ENCODE measurements around the gene FBLN1. TPM values are rescaled to one million over a fixed set of nuclear protein-coding genes. Genes with fewer than 3 reads are reported as not detected.

The FBLN1 gene
- total RNA-seq, 4 donors from 2014 or later: 65.0 to 194 (median 136) TPM

DNA sequence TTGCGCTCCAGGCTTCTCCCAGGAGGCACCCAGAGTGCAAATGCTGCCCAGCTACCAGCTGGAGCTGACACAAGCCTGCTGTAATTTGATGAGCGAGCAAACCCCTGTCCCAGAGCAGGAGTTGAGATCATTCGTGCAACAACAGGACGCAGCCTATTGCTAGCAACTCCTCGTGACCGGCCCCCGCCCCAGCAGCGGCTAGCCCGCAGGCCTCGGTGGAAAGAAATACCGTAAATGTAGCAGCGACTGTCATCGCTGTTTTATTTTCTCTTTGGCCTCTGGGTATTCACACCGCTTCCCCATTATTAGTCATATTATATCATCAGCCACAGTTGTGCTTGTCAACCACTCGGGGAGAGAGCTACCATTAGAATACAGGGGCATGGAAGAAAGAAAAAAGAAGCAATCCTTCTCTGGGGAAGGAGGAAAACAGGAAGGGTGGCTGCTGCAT lies 109.8 kb downstream of the FBLN1 start:
- TF ChIP-seq CTCF (IDR thresholded peaks at IDR 0.05; ENCODE audit: low read depth): no peak

- TF ChIP-seq CTCF (IDR thresholded peaks at IDR 0.05; ENCODE audit: low read depth): no peak
Measured at GRCh38 chr22:45612940-45613339, 110.3 kb downstream of the FBLN1 start.

DNA sequence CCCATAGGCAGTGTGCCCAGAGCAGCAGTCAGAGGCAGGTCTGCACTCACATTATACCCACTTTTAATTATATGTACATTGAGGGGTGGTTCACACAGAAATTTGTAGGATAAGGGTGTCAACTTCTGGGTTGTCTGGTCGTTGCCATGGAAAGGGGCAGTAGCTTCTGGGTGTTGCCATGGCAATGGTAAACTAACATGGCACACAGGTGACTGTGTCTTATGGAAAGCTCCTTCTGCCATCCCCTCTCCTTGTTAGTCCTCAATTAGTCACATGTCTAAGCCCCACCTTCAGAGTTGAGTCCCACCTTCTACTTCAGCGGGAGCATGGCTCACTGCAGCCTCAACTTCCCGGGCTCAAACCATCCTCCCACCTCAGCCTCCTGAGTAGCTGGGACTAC lies 112.7 kb downstream of the FBLN1 start:
- no peak for TF ChIP-seq CTCF (IDR thresholded peaks at IDR 0.05; ENCODE audit: low read depth)

DNA sequence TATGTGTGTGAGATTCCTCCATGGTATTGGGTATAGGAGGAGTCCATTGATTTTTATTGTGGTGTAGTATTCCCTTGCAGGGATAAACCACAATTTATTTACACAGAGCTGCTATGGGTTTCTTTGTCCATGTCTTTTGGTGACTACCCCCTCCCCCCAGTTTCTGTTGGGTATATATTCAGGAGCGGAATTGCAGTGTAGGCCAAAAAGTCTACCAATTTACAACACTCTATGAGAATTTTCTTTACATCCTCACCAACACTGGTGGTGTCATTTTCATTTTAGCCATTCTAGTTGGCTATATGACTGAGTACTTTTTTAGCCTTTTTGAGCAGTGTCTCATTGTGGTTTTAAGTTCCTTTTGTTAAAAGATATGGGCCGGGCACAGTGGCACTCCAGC lies 113.7 kb downstream of the FBLN1 start:
- no peak for TF ChIP-seq CTCF (IDR thresholded peaks at IDR 0.05; ENCODE audit: low read depth)

GRCh38 chr22:45617948-45618347 lies 115.3 kb downstream of the FBLN1 start:
- TF ChIP-seq CTCF (IDR thresholded peaks at IDR 0.05; ENCODE audit: low read depth): no peak

DNA sequence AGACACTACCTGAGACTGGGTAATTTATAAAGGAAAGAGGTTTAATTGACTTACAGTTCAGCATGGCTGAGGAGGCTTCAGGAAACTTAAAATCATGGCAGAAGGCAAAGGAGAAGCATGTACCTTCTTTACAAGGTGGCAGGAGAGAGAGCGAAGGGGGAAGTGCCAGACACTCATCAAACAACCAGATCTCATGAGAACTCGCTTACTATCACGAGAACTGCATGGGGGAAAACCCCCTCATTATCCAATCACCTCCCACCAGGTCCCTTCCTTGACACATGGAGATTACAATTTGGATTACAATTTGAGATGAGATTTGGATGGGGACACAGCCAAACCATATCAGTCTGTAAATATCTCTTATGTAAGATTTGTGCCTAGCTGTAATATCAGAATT lies 118.0 kb downstream of the FBLN1 start:
- TF ChIP-seq CTCF (IDR thresholded peaks at IDR 0.05; ENCODE audit: low read depth): no peak

DNA sequence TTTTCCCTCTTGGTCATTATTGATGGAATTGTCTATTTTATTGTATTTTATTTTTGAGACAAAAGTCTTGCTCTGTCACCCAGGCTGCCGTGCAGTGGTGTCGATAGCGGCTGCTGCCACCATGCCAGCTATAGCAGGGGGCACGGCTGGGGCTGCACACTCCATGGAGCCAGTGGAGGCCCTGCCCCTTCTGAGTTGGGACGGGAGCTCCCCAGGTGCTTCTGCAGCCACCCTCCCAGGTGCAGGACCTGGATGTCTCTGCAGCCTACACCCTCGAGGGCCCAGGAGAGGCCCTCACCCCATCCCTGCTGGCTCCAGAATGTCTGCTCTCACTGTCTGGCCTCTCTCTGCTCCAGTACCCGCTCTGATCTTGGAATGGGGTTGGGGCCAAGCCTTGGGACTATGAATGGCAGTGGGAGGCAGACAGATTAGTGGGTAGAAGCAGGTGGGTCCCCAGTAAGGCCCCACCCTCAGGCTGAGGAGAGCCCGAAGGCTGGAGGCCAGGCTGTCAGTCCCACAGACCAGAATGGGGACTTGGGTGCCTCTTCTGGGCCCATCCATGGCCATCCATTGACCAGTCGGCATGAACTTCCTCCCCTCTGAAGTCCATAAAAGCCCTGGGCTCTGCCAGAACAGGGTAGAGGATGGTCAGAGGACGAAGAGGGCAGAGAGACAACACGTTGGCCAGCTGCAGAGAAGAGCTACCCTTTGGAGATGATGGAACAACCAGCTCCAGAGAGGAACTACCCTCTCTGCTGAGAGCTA lies 119.3 kb downstream of the FBLN1 start:
- TF ChIP-seq CTCF (IDR thresholded peaks at IDR 0.05; ENCODE audit: low read depth): no peak
